Stimulated activated CD8-positive, alpha-beta memory T cell treated with anti-CD3 and anti-CD28 coated beads, Interleukin-12 subunit alpha, Interleukin-12 subunit beta, amount 100 ng/mL, for 4 hours (primary cell): ENCODE data around the gene ID4.

Experiments
- DNase-seq: peaks from one replicate; pipeline ENCODE4 v3.0.0-alpha.2; 2020; ENCODE audit warnings: low read depth

Gene ID4

DNA sequence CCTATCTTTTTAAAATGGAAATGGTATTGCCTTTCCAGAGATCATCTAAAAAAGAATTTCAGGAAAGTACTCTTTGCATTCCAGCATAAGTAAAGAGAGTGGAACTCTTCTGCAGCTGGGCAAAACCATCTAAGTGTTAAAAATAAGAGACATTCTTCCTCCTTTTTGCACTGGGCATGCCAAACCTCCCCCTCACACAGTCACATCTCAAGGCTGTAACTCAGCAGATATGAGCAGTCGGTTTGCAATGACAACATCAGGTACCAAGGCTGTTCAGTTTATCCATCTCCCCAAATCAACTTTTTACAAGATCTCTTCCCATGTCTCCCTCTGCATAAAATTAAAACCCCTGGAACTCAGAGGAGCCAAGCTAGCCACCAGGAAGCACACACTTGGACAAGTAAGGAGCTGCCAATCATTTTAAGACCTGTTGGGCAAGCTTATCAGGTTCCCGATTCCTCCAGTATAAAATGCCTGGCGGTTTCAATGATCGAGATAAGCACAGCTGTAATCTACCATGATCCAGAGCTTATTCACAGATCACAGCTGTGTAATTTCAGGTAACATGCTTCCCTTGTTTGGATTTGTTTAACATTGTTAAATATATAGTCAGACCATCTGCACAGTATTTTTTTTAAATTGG is 23.2 kb downstream of the ID4 start:
- no peak for DNase-seq

DNA sequence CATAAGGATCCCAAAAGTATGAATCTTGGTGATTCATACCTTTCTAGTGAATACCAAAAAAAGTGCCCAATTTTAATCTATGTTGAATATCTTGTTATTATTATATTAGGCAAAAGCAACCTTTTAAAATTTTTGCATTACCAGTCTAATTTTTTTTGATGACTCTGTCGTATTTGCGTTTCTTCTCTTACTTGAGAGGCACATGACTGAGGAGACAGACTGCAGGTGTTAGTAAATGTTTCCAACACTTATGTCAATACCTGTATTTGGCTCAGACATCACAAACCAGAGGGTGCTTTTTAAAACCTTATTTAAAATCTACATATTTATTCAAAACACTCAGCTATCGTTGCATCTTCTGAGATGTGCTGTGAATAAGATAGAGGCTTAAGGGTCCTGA is 27.1 kb downstream of the ID4 start:
- DNase-seq = no peak

DNA sequence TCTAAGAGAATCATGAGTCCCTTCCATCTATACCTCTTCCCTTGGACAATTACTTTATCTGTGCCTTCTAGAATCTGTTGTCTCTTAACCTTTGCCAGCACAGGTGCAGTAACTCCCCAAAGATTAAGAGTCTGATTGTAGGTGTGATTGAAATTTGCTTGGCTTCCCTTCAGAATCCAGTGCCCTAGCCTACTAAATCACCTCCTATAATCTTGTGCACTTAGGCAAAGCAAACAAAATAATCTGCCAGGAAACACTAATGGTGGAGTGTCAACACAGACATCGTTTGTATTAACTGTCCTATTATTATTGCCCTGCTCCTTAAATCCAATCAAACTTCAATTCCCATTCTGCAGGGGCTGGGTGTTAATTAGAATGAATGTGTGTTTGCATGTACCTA is 28.0 kb downstream of the ID4 start:
- no peak for DNase-seq

DNA sequence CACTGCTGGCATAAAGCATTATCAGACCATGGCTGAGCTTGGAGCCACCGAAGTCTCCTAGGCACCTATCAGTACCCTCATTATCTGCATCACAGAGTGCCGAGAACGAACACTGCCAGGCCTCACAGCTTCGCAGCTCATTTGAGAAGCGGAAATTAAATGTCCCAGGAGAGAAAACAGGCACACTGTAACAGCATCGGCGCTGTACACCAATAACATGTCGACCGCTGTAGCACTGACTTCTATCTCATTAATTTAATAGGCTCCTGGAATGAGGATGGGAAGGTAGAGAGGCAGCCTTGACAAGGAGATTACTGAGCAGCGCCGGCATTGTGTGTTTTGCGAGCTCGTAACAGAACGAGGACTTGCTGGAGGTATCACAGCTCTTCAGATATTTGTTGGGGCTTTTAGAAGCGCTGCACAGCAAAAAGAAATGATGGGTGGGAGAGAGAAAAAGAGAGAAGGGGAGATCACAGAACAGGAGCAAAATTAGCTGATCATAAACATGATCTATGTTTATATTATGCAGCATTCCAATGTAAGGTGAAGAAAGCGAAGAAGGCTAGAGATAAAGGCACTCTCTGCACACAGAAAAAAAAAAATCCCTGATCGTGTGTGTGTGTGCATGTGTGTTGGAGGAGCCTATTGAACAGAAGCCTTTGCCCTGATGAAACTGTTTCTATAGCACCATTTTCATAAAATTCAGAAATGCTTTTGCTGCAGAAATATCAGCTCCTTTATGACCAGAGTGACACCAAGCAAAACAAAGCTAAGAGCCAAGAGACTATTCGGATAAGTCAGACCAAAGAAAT is 29.2 kb downstream of the ID4 start:
- no peak for DNase-seq

DNA sequence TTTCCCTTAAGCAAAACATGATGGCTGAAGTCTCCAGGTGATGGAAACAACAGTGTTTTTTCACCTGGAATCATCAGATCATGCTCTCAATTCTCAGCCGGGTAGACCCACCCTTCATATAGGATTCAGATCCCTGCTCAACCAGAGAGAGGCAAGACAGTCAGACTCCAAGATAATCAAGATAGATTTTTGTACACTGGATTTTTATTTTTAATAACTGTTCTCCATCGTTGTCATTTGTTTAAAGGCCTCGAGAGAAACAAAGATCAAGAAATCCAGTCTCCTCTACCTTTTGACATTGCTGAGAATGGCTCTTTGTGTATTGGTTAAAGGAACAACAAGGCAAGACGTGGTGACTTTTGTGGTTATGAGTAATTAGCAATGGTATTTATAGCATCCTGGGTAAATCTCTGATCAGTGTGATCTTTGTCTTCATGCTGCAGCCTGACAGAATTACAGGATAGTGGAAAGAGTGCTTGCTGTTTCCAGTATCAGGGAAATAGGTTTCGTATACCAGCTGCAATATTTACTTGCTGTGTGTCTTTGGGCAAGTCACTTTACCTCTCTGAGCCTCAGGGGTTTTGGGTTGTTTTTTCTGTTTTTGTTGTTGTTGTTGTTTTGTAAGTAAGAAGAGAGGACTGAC is 29.9 kb downstream of the ID4 start:
- no peak for DNase-seq

DNA sequence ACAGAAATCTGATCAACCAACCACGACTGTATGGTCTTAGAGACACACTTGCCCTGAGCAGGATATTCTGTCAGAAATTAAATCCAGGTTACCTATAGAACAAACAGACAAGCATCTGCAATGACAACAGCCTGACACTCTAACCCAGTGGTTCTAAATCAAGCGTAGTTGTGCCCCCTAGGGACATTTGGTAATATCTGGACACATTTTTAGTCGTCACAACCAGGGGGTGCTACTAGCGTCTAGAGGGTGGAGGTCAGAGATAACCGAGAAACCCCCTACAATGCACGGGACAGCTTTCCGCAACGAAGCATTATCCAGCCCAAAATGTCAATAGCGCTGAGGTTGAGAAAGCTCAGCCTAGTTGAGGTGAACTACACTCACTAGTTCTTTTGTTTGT is 32.3 kb downstream of the ID4 start:
- no peak for DNase-seq

DNA sequence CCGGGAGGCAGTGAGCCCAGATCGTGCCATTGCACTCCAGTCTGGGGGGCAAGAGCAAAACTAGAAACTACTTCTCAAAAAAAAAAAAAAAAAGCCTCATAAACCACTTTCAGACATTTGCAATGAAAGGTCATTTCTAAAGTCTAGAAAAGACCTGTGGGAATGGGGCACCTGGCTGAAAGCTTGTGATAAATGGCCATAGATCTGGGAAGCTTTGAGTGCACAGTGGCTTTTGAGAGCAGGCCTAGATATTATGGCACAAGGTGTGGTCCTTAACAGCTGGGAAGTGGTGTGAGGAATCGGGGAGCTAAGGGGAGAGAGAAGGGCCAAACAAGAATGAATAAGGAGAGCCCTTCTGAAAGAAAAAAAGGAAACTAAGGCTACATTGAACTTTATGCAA is 33.2 kb downstream of the ID4 start:
- DNase-seq = no peak

DNA sequence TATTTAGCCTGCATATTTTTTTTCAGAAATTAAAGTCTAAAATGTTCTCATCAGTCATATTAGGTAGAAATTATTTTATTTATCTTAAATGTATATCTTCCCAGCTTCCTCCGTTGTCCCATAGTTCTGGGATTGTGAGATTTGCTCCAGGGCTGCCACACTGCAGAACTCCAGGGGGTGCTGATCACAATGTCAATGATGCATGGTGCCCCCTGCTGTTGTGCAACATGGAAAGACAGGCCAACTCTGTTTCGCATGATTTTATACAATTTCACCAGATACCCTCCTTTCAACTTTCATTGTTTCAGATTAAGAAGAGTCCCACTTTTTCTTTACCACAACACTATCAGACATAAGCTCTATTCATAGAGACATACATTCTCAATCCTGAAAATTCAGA is 35.9 kb downstream of the ID4 start:
- DNase-seq = no peak

DNA sequence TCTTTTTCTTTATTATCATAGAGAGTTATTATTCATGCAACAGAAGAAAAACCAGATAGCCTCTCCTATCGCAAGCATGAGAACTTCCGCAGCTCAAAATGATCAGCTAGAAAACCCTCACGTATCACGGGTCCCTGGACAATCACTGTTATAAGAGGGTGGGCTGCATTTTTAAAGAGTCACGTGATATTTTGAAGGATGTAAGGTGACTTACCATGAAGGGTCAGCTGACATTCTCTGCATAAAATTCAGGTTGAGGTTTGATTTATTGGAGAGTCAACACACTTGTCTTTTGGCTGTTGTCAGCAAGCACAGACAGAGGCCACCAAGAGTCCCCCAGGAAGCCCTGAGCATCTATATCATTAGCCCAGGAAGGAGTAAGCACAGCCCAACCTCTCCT is 39.5 kb downstream of the ID4 start:
- DNase-seq = no peak

DNA sequence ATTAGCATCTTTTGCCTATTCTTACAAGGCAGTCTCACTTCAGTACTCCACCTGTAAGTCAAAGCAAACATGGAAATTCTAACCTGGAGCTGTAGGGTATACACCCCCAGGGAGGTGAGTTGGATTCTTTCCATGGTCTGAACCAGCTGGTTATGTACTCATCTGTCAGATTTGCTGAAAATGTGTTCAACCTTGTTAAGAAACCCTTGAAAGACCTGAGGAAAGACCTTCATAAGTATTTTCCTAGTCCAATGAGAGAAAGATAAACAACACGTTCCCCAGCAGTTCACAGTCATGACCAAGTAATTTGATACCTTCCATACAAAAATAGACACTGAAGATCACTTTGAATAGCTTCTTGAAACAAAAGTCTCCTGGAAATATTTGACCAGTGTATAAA is 42.5 kb downstream of the ID4 start:
- DNase-seq = no peak

DNA sequence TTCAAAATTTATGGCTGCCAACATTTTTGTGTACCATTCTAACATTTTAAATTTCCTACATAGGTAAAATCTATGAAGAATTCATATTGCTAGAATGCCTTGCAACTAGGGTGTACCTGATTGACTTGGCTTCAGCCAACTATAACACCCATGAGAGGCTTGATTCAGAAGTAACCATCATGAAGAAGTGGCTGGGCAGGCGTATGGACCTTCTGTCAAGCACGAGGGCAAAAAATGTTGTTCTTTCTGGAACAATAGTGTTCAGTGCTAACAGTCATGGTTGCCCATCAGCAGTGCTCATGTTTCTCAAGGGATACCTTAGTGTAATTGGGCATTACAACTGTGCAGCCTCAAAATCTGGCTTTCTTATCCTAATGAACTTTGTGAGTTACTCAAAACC is 42.9 kb downstream of the ID4 start:
- DNase-seq = no peak

DNA sequence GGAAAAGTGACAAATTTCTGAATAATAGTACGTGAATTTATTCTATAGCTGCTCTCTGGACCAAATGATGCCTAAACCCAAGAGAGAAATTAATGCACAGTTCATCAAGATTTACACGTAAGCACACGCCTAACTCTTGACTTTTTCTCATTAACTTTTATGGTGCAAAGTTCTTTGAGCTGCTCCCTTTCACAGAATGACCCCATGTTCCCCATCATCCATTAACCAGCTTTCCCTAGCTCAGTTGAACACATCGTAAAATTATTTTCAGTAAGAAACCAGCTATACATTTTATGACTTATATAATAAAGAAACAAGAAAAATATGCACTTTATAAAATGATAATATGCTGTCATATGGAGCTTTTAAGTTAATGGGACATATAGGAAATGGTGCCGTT is 54.3 kb downstream of the ID4 start:
- DNase-seq = no peak
